OCI-LY3 (cell line): Measurements from ENCODE around the gene STK4.

Source experiments
- H2AFZ ChIP-seq: fragments of 200-600, 300-600 bp; shearing (Covaris generic); 2 replicates; pipeline ENCODE4 v1.6.0; 2014; ENCODE audit warnings: antibody characterized with exemption, low read depth, low read length
- H3K27ac ChIP-seq: fragments of 200-600, 300-600 bp; sonication (generic); 2 replicates; pipeline ENCODE4 v1.5.1; 2014; ENCODE audit warnings: mild to moderate bottlenecking, low read length, moderate library complexity, mixed read lengths
- H3K27me3 ChIP-seq: fragments of 200-600, 300-600 bp; sonication (generic); 2 replicates; pipeline ENCODE4 v1.6.1; 2014; ENCODE audit warnings: low read depth, low read length, mixed read lengths
- H3K36me3 ChIP-seq: fragments of 200-600, 300-600 bp; sonication (generic); replicated peaks from 2 replicates; pipeline ENCODE3; 2014; ENCODE audit warnings: low read depth, low read length, mixed read lengths
- H3K4me1 ChIP-seq: fragments of 300-600, 200-600 bp; sonication (generic); 2 replicates; pipeline ENCODE4 v1.6.1; 2014; ENCODE audit warnings: low read length, mixed read lengths
- H3K4me2 ChIP-seq: fragments of 200-600, 300-600 bp; sonication (generic); 2 replicates; pipeline ENCODE4 v1.6.1; 2014; ENCODE audit warnings: low read length, mixed read lengths
- H3K4me3 ChIP-seq: fragments of 300-600, 200-600 bp; sonication (generic); 2 replicates; pipeline ENCODE4 v1.5.1; 2014; ENCODE audit warnings: antibody characterized with exemption, mild to moderate bottlenecking, low read length, moderate library complexity
- H3K79me2 ChIP-seq: fragments of 300-600, 200-600 bp; shearing (Covaris generic); 2 replicates; pipeline ENCODE4 v1.6.1; 2014; ENCODE audit warnings: mild to moderate bottlenecking, low read length, mixed read lengths
- H3K9ac ChIP-seq: fragments of 300-600, 200-600 bp; shearing (Covaris generic); 2 replicates; pipeline ENCODE4 v1.6.0; 2014; ENCODE audit warnings: mild to moderate bottlenecking, low read length, moderate library complexity
- H3K9me3 ChIP-seq: fragments of 200-600, 300-600 bp; shearing (Covaris generic); 2 replicates; pipeline ENCODE4 v1.6.1; 2014; ENCODE audit warnings: low read length, mixed read lengths; ENCODE audit not compliant: insufficient read depth
- H4K20me1 ChIP-seq: fragments of 200-600, 300-600 bp; sonication (generic); 2 replicates; pipeline ENCODE4 v1.6.1; 2016; ENCODE audit warnings: low read length, mixed read lengths; ENCODE audit not compliant: insufficient read depth
- CTCF ChIP-seq: fragments of 200-600, 300-600 bp; sonication (generic); IDR thresholded peaks from 2 replicates; pipeline ENCODE4 v1.5.1; 2014; ENCODE audit warnings: antibody characterized with exemption, low read length, low read depth
- EZH2phosphoT487 ChIP-seq: fragments of 200-600 bp; shearing (Covaris generic); IDR thresholded peaks from 2 replicates; pipeline ENCODE4 v1.6.1; 2018; ENCODE audit warnings: antibody characterized with exemption, mixed run types, low read depth

STK4 gene

GRCh38 chr20:44945261-44945660 is 21.1 kb upstream of the STK4 start:
- Histone ChIP-seq H4K20me1 (0 out of 2 replicates have a peak, but pooled peaks cover 8% of the 10 kb centered on the region), H3K27ac (no peak overlapping the region)
- TF ChIP-seq CTCF (no peak), EZH2phosphoT487 (no peak)

DNA sequence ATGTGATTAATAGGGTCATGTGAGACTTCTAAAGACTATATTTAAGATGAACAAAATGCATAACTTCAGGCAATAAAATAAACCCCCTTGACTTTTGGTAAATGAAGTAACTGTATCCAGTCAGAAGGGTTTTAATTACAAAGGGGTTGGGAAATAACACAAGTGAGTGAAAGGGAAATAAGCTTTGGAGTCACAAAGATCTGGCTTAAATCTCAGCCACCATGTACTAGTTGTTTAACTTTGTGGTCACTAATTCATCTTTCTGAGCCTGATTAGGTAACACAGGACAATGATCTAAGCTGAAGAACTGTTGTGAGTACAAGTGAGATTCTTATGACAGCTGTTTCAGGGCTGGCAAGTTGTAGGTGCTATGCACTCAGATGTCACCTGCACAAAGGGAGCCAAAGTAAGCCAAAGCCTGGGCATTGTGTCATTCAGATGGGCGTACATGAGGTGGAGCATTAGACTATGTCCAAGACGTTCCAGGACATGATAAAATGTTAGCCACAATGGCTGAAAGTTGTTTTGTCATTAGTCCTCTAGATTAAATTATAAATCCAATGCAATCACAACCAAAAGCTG is 19.9 kb upstream of the STK4 start:
- Histone ChIP-seq H3K27ac (no peak overlapping the region), H3K4me1 (no peaks in the 10 kb centered on the region), H3K4me2 (no peak overlapping the region), H3K4me3 (no peak overlapping the region), H3K9ac (no peak overlapping the region), H4K20me1 (0 out of 2 replicates have a peak, but pooled peaks cover 3% of the 10 kb centered on the region), H3K27me3 (no peaks in the 10 kb centered on the region), H3K36me3 (peaks cover 94% of the 10 kb centered on the region), H2AFZ (no peak overlapping the region), H3K9me3 (no peaks in the 10 kb centered on the region), H3K79me2 (peaks cover 14% of the 10 kb centered on the region; the same call in 1 of the 2 replicates)
- no peak for TF ChIP-seq EZH2phosphoT487
- no peak for TF ChIP-seq CTCF

More at GRCh38 chr20:44945261-44945660, 21.1 kb upstream of the STK4 start:
- Histone ChIP-seq H3K4me2 (no peak overlapping the region), H3K9me3 (no peaks in the 10 kb centered on the region), H3K27me3 (no peaks in the 10 kb centered on the region), H3K4me3 (no peak overlapping the region), H3K9ac (no peak overlapping the region), H3K79me2 (peaks cover 11% of the 10 kb centered on the region; the same call in 1 of the 2 replicates), H3K4me1 (no peaks in the 10 kb centered on the region), H2AFZ (no peak overlapping the region), H3K36me3 (peaks cover 93% of the 10 kb centered on the region)

- no peak overlapping the region for H3K4me3 ChIP-seq
- H3K27ac ChIP-seq: no peak overlapping the region
- H3K36me3 ChIP-seq: peaks cover 96% of the 10 kb centered on the region
Observed at GRCh38 chr20:44948107-44948506, 18.2 kb upstream of the STK4 start.

GRCh38 chr20:44948513-44948912 is 17.8 kb upstream of the STK4 start:
- no peak for TF ChIP-seq EZH2phosphoT487
- Histone ChIP-seq H2AFZ (no peak overlapping the region), H3K4me1 (no peaks in the 10 kb centered on the region), H4K20me1 (no peaks in the 10 kb centered on the region), H3K9me3 (no peaks in the 10 kb centered on the region), H3K27me3 (no peaks in the 10 kb centered on the region), H3K4me3 (no peak overlapping the region), H3K27ac (no peak overlapping the region), H3K9ac (no peak overlapping the region), H3K4me2 (no peak overlapping the region), H3K36me3 (peaks cover 96% of the 10 kb centered on the region), H3K79me2 (peaks cover 23% of the 10 kb centered on the region)

More at GRCh38 chr20:44948107-44948506, 18.2 kb upstream of the STK4 start:
- no peaks in the 10 kb centered on the region for H3K27me3 ChIP-seq
- H3K9me3 ChIP-seq: no peaks in the 10 kb centered on the region
- peaks cover 19% of the 10 kb centered on the region for H3K79me2 ChIP-seq
- no peak for TF ChIP-seq CTCF
- TF ChIP-seq EZH2phosphoT487: no peak
- no peak overlapping the region for H2AFZ ChIP-seq
- H3K4me1 ChIP-seq: no peaks in the 10 kb centered on the region
- no peak overlapping the region for H3K9ac ChIP-seq
- no peaks in the 10 kb centered on the region for H4K20me1 ChIP-seq
- no peak overlapping the region for H3K4me2 ChIP-seq
